Epidermal melanocyte (primary cell): Measurements from ENCODE around the gene KIF5C.

ENCODE experiments used
- DNase-seq: peaks from one replicate; pipeline ENCODE4 v3.0.0; 2011; ENCODE audit warnings: low spot score; ENCODE audit not compliant: insufficient read length

The KIF5C gene

GRCh38 chr2:149075105-149075504, 200.1 kb downstream of the KIF5C start:
- no peak for DNase-seq

GRCh38 chr2:149075853-149076252, 200.8 kb downstream of the KIF5C start:
- no peak for DNase-seq
